Measurements from ENCODE around the gene DSCAML1. TPM values are rescaled to one million over a fixed set of nuclear protein-coding genes. Genes with fewer than 3 reads are reported as not detected.

DSCAML1 gene
- total RNA-seq, 2 experiments from 2014 or later: not detected

DNA sequence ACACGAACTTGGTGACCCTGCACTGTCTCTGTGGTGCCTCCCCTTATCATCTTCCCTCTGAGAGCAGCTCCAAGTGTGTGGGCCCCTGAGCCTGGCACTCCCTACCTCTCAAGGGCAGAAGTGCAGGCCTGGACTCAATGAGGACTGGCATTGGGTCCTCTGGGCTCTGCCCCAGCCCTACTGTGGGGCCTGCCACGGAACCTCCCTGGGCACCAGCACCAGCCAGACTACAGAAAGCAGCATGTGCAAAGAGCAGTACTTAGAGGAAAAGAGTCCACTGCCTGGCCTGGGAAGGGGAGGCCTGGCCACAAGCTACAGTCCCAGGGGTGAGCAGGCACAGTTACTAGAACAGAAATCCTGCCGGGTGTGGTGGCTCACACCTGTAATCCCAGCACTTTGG is 222.5 kb downstream of the DSCAML1 start:
- Histone ChIP-seq H4K20me1 (ENCODE audit: insufficient read depth, low read length) (no peaks in the 10 kb centered on the region), H3K27ac (ENCODE audit: low read depth, low read length, poor library complexity, severe bottlenecking) (no peak overlapping the region), H3K4me2 (ENCODE audit: low read length) (no peak overlapping the region), H2AFZ (ENCODE audit: low read length) (no peak overlapping the region), H3K79me2 (ENCODE audit: insufficient read depth, low read depth, low read length) (no peaks in the 10 kb centered on the region), H3K4me1 (ENCODE audit: insufficient read depth, low read length, poor library complexity, severe bottlenecking) (no peaks in the 10 kb centered on the region), H3K9me3 (ENCODE audit: low read length) (no peaks in the 10 kb centered on the region), H3K4me3 (ENCODE audit: low read depth, low read length, poor library complexity, severe bottlenecking) (no peak overlapping the region), H3K9me2 (ENCODE audit: insufficient read depth, low read length) (no peaks in the 10 kb centered on the region), H3K36me3 (ENCODE audit: insufficient read depth, low read length) (no peaks in the 10 kb centered on the region)
- POLR2A ChIA-PET: interaction anchor here (0.6 kb wide), 1 partner anchor 403 kb away, joined by 3 read pairs; no protein-coding TSS in a partner anchor
- DNase-seq (ENCODE audit: low spot score): no peak
- CTCF ChIA-PET (ENCODE audit: unreplicated experiment): no interaction called here
- TF ChIP-seq, protein P1, sequence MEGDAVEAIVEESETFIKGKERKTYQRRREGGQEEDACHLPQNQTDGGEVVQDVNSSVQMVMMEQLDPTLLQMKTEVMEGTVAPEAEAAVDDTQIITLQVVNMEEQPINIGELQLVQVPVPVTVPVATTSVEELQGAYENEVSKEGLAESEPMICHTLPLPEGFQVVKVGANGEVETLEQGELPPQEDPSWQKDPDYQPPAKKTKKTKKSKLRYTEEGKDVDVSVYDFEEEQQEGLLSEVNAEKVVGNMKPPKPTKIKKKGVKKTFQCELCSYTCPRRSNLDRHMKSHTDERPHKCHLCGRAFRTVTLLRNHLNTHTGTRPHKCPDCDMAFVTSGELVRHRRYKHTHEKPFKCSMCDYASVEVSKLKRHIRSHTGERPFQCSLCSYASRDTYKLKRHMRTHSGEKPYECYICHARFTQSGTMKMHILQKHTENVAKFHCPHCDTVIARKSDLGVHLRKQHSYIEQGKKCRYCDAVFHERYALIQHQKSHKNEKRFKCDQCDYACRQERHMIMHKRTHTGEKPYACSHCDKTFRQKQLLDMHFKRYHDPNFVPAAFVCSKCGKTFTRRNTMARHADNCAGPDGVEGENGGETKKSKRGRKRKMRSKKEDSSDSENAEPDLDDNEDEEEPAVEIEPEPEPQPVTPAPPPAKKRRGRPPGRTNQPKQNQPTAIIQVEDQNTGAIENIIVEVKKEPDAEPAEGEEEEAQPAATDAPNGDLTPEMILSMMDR (conservative IDR thresholded peaks at IDR 0.05; ENCODE audit: low read length): no peak
- no peak for TF ChIP-seq EZH2phosphoT487 (IDR thresholded peaks at IDR 0.05; ENCODE audit: borderline replicate concordance, low read depth, low read length)
- no TSS peak for BruUV-seq (replicated peaks)
- intact Hi-C loops (cut with micrococcal nuclease; ENCODE audit: unreplicated experiment): no loop called here

DNA sequence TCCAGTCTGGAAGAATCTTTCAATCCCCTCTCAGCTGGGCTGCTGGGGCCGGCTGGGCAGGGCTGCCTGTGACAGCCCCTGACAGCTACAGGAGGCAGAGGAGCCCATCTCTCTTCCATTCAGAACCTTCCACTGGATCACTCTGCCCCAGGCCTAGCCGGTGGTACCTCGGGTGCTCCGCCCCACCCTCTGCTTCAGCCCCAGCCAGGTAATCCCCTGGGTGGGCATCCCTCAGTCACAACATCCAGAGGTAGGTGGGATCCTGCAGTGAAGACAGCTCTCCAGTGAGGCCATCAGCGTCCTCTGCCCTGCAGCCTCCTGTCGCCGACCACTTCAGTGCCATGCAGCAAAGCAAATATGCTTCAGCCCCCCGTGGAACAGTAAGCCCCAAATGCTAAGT is 223.7 kb downstream of the DSCAML1 start:
- CTCF ChIA-PET (ENCODE audit: unreplicated experiment): no interaction called here
- Histone ChIP-seq H3K4me3 (ENCODE audit: low read depth, low read length, poor library complexity, severe bottlenecking) (no peak overlapping the region), H4K20me1 (ENCODE audit: insufficient read depth, low read length) (no peaks in the 10 kb centered on the region), H2AFZ (ENCODE audit: low read length) (no peak overlapping the region), H3K4me1 (ENCODE audit: insufficient read depth, low read length, poor library complexity, severe bottlenecking) (no peaks in the 10 kb centered on the region), H3K9me3 (ENCODE audit: low read length) (no peaks in the 10 kb centered on the region), H3K36me3 (ENCODE audit: insufficient read depth, low read length) (no peaks in the 10 kb centered on the region), H3K27ac (ENCODE audit: low read depth, low read length, poor library complexity, severe bottlenecking) (no peak overlapping the region), H3K9me2 (ENCODE audit: insufficient read depth, low read length) (no peaks in the 10 kb centered on the region), H3K4me2 (ENCODE audit: low read length) (no peak overlapping the region), H3K79me2 (ENCODE audit: insufficient read depth, low read depth, low read length) (no peaks in the 10 kb centered on the region)
- TF ChIP-seq, protein P1 (conservative IDR thresholded peaks at IDR 0.05; ENCODE audit: low read length): no peak
- no peak for TF ChIP-seq EZH2phosphoT487 (IDR thresholded peaks at IDR 0.05; ENCODE audit: borderline replicate concordance, low read depth, low read length)
- DNase-seq (ENCODE audit: low spot score): no peak
- POLR2A ChIA-PET: interaction anchor here (0.6 kb wide), 1 partner anchor 34 kb away, joined by 3 read pairs; no protein-coding TSS in a partner anchor
- intact Hi-C loops (cut with micrococcal nuclease; ENCODE audit: unreplicated experiment): no loop called here
- BruUV-seq (replicated peaks): no TSS peak

DNA sequence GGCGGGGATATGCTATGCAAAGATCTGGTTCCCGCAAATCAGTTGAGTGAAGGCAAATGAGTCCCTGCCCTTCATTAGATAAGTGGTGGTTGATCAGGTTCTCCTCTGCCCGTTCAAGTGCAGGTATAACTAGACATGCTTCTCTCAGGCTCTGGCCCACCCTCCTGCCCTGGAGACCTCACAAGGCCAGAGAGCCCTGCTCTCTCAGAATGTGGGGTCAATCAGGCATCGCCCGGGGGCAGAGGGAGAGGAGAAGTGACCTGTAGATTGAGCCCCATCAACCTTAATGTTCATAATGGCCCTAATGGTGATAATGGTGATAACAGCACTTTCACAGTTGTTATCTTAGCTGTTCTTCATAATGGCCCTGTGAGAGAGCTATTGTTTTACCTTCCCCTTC is 224.3 kb downstream of the DSCAML1 start:
- H3K27ac ChIP-seq (ENCODE audit: low read depth, low read length, poor library complexity, severe bottlenecking): no peak overlapping the region
- no peaks in the 10 kb centered on the region for H3K79me2 ChIP-seq (ENCODE audit: insufficient read depth, low read depth, low read length)
- H3K4me3 ChIP-seq (ENCODE audit: low read depth, low read length, poor library complexity, severe bottlenecking): no peak overlapping the region
- H4K20me1 ChIP-seq (ENCODE audit: insufficient read depth, low read length): no peaks in the 10 kb centered on the region
- TF ChIP-seq EZH2phosphoT487 (IDR thresholded peaks at IDR 0.05; ENCODE audit: borderline replicate concordance, low read depth, low read length): no peak
- TF ChIP-seq, protein P1 (conservative IDR thresholded peaks at IDR 0.05; ENCODE audit: low read length): no peak
- no peaks in the 10 kb centered on the region for H3K9me3 ChIP-seq (ENCODE audit: low read length)
- H3K4me2 ChIP-seq (ENCODE audit: low read length): no peak overlapping the region
- no peaks in the 10 kb centered on the region for H3K36me3 ChIP-seq (ENCODE audit: insufficient read depth, low read length)
- CTCF ChIA-PET (ENCODE audit: unreplicated experiment): no interaction called here
- POLR2A ChIA-PET: interaction anchor here (0.6 kb wide), 1 partner anchor 35 kb away, joined by 3 read pairs; no protein-coding TSS in a partner anchor
- DNase-seq (ENCODE audit: low spot score): no peak
- no peak overlapping the region for H2AFZ ChIP-seq (ENCODE audit: low read length)
- no peaks in the 10 kb centered on the region for H3K4me1 ChIP-seq (ENCODE audit: insufficient read depth, low read length, poor library complexity, severe bottlenecking)
- no peaks in the 10 kb centered on the region for H3K9me2 ChIP-seq (ENCODE audit: insufficient read depth, low read length)
- BruUV-seq (replicated peaks): no TSS peak
- intact Hi-C loops (cut with micrococcal nuclease; ENCODE audit: unreplicated experiment): no loop called here

Measured in OCI-LY7 (cell line).